D341Med (cell line): ENCODE results near the gene IL15RA.
"Not testable (repeated sequence)": the region's sequence is repeated elsewhere in the genome, so short reads cannot be mapped to it uniquely, and the experiment has no call there.

Experiments
- DNase-seq: peaks from one replicate; pipeline ENCODE4 v3.0.0; 2012; ENCODE audit warnings: low spot score

The IL15RA gene

DNA sequence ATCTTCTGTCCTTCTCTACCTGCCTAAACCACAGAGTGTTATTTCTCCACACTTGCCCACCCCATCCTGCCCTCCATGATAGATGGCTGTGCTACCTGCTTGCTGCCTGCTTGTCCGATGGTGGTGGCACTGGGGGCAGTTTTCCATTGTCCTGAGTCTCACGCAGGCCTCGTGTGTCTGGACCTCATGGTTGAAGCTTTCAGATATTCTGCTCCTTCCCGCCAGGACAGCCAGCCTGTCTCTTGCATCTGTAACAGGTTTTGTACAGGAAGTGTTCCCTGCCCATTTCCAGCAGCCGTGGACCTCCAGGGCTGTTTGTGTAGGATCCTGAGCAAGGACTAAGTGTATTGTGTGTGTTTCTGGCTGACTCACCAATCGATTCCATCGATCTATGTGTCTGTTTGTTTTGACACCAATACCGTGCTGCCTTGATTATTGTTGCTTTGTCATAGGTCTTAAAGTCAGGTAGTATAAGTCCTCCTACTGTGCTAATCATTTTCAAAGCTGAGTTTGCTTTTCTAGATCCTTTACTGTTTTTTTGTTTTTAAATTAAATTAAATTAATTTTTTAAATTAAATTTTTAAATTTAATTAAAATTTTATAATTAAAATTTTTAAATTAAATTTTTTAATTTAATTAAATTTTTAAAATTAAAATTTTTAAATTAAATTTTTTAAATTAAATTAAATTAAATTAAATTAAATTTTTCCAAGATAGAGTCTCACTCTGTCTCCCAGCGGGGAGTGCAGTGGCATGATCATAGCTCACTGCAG, 8.5 kb downstream of the IL15RA start:
- no peak for DNase-seq

DNA sequence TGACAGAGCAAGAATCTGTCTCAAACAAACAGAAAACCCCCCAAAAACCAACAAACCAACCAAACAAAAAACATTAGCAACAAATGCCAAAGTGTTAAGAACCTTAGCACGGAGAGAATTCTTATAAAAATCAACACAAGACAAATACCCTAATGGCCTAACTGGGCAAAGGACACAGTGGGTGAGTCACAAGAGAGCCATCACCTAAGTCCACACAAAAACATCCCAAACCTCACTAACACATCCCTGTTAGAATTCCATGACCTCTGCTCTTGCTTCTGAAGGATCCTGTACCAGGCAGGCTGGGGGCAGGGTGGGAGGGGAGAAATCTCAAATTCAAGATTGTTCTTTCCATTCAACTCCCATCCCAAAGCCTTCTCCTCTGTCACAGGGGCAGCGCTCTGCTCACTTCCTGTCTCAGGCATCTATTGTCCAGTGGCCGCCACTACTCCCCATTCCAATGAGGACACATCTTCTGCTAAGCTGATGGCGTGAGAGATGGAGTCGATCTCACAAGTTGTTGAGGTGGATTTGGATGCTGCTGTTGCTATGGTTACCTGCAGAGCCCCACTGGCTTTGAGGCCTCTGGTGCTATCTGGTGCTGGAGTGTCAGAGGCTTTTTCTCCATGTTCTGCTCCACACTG, 9.2 kb downstream of the IL15RA start:
- DNase-seq, result no peak

DNA sequence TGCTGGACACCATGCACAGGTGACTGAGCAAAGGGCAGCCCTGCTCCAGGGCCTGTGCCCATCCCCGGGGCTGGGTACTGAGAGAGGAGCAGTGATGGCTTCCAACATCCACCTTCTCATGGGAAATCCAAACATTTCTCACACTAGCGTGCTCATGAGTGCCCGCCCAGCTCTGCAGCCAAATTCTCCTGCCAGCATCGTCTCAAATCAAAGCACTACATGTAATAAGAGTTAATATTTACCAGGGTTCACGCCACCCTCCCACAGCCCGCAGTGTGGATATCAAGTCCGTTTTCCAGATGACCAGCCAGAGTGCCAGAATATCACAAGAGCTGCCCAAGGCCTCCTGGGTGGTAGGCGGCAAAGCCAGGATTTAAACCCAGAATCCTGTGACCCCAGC, 12.1 kb downstream of the IL15RA start:
- DNase-seq, result no peak

DNA sequence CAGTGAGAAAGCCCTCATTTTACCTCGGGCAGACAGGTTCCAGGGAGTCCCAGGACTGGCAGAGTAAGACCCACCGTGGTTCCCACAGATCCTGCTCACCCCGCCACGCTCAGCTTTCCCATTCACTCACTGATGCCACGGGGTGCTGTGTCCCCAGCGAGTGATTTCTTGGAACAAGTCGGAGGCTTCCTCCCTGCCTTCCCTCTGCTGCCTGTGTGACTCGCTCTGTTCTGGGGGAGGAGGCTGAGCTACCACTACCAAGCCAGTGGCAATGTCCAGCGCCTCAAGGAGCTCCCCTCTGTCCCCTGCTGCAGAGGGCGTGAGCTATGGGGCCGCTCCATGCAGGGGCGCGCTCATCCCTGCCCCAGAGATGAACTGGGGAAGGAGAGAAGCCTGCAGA, 12.6 kb downstream of the IL15RA start:
- DNase-seq, result no peak

DNA sequence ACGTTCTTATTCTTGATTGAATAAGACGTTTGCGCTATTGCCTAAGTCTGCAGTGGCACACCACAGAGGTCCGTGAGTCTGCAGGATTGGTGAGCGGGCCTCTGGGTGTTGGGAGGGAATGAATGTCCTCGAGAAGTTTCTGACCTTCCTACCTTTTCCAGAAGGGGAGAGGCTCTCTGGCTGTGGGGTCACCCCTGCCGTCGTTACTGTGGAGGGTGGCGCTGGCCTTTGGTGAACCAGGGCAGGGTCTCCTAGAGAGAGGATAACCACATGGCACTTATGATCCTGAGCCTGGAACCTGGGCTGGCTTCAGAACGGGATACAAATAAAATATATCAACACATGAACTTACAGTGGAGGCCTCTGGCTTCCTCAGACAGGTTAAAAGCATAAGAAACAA, 13.8 kb downstream of the IL15RA start:
- no peak for DNase-seq

DNA sequence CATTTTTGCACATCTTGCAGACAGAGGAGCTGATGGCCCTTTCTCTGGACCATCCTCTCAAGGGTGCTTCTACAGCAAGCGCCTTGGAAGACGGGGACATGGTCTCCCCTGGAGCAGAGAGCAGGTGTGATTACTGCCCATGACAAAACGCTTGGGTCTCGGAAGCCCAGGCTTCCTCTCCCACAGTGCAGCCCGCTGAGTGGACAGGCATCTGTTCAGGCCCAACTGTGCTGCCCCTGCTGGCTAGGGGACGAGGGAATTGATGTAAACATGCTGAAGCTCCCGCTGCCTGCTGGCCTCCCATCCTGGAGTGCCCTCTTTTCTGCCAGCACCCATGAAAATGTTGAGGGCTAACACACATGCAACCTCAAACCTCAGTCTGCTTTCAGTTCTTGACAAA, 14.3 kb downstream of the IL15RA start:
- no peak for DNase-seq

DNA sequence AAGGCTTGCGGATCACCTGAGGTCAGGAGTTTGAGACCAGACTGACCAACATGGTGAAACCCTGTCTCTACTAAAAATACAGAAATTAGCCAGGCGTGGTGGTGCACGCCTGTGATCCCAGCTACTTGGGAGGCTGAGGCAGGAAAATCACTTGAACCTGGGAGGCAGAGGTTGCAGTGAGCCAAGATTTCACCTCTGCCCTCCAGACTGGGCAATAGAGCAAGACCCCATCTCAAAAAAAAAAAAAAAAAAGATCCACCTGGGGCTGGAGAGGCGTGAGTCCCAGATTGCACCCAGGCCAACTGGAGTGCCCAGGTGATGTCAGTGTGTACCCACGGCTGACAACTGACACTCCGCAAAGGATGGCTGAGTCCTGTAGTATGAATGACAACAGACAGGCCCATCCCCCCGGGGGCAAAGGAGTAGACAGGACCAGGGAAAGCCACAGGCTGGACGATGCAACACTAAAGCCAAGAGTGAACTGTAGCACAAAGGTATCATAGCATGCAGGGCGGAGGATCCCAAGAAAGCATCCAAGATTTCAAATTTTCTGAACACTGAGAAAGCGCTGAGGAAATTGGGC, 14.9 kb downstream of the IL15RA start:
- DNase-seq, result not testable (repeated sequence)

DNA sequence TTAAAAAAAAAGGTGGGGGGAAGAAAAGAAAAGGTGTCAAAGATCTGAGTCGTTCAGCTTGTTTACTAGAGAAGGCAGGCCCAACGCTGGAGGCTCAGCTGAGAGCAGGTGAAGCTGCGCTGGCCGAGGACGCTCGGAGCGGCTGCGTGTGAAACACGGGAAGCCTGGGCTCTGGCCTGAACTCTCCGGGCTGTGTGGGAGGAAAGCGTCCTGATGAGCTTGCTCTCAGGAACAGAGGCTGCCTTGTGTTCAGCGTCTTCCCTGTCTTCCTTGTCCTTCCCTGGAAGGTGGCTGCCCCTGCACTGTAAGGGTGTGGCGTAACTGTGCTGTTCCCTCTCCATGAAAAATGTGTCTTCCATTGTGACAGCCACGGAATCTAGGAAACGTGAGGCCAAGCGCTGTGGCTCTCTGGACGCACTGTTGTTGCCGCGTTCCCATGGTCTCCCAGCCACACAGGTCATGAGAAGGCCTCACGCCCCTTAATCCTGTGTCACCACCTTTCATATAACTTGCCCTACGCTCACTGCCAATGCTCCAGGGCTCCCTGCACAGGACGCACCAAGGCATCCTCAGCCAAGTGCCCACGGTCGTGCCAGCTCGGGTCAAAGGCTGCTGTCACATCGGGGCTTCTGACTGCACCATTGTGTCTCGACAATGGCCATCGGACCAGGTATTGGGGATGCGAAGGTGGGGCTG, 15.8 kb downstream of the IL15RA start:
- DNase-seq, result no peak

DNA sequence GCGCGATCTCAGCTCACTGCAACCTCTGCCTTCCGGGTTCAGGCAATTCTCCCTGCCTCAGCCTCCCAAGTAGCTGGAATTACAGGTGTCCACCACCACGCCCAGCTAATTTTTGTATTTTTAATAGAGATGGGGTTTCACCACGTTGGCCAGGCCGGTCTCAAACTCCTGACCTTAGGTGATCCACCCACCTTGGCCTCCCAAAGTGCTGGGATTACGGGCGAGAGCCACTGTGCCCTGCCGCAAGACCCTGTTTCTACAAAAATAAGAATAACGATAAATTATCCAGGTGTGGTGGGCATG, 16.4 kb downstream of the IL15RA start:
- not testable (repeated sequence) for DNase-seq

DNA sequence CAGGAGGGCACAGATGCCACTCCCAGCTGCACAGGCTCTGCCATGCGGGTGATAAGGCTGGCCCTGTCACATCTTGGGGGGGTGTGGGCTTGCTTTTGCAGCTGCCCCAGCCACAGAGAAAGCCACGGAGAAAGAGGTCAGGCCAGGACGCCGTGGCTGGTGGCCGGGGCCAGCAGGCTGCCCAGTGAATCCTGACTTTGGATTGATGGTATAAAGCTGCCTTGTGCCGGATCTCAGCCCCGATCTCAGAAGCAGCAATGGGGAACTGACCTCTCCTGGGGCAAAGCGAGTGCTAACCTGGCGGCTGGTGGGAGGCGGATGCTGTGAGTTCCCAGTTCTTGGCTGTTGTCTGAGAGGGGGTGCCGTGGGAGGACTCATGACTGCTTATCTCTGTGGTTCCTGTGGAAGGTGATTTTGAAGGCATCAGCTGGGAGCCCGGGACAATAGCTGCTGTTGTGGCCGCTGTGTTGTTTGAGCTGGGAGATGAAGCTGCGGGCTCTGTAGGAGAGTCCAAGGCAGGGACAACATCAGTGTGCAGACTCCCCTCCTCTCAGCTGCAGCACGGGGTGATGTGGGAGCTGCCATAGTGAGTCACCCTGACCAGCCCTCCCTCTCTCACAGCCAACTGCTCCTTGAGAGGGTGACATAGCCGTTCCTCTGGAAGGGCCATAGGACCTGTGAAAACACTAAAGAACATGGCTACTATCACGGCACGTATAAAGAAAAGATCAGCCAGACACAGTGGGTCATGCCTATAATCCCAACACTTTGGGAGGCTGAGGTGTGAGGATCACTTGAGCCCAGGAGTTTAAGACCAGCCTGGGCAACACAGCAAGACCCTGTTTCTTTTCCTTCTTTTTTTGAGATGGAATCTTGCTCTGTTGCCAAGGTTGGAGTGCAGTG, 17.0 kb downstream of the IL15RA start:
- DNase-seq, result no peak

DNA sequence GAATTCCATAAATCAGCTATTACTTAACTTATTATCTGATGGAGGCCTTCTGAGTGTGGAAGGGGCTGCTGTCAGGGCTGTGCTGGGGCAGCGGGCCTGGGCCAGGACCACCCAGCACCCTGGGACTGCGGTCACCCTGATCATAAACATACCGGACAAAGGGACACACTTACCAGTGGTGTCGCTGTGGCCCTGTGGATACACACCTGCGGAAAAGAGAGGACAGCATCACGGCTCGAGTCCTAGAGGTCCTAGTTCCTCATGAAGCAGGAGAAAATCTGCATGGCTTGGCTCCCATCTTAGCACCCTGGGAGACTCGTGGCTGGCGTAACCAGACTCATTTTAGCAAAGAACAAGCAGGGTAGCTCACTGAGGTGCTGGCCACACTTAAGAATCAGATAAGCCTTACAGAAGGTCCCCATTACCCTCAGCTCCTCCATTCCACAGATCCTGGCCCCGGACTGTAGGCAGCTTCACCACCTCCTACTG, 17.7 kb downstream of the IL15RA start:
- no peak for DNase-seq

DNA sequence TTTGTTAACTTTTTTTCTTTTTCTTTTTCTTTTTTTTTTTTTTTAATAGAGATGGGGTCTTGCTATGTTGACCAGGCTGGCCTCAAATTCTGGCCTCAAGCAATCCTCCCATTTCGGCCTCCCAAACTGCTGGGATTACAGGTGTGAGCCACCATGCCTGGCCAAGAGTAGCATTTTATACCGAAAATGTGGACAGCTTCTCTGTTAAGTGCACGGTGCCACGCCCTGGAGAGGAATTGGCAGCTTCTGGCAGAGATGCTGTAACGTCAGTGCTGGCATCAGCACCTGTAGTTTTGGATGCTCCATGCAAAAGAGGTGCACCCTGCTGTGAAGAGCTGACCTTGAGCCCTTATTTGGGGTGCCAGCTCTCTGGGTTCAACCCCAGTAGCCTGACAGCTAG, 18.2 kb downstream of the IL15RA start:
- DNase-seq, result no peak

DNA sequence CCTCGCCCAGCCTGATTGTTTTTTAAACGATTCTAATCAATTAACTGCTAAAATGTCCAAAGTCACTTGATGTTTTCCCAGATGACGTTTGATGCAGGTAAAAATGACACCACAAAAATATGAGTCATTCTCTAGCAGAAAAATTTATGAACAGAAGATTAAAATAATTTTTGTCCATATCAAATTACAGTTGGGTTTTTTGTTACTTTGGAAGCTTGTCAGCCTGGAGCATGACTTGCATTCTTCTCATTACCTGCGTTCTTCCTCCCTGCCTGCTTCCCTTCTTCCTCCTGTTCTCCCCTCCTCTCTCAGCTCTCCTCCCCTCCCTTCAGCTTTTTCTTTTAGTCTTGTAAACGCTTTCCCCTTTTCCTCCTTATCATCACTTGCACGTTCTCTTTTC, 18.7 kb downstream of the IL15RA start:
- no peak for DNase-seq

DNA sequence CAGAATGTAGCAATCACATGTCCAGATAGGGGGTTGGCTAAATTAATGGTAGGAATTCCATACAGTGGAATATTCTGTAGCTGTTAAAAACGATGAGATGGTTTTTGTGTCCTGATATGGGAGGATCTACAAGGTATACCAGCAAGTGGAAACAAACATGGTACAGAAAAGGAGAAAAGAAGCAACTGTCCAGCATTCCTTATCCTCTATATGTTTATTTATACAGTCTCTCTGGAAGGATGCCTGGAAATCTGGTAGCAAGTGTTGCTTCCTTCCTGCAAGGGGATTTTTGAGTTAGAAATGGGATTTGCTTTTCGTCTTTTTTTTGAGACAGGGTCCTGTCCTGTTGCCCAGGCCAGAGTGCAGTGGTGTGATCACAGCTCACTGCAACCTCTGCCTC, 19.3 kb downstream of the IL15RA start:
- no peak for DNase-seq

DNA sequence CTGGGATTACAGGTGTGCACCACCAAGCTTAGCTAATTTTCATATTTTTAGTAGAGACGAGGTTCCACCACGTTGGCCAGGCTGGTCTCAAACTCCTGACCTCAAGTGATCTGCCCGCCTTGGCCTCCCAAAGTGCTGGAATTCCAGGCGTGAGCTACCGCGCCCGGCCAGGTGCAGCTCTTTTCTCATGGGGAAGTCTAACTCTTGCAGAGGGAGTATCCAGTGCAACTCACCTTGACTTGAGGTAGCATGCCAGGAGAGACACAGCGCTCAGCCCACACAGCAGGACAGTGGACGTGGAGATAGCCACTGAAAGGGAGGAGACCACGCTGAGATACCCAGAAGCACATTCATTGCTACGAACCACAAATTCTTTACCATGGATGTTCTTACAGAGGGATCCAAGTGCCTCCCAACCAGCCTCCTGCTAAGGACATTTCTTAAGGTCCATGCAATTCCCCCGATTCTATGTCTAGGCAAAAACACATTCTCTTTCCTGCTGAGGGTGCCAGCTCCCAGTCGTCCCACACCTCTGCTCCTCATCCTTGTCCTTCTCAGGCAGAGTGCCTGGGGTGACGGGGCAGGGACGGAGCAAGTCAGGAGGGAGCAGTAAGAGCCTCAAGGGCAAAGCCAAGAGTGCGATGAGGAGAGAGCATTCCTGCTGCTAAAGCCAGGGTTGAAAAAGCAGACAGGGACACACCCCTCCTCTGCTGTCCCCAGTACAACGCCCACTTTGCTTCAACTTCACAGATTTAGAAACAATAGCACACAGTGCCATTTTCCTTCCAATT, 21.0 kb downstream of the IL15RA start:
- DNase-seq, result no peak

DNA sequence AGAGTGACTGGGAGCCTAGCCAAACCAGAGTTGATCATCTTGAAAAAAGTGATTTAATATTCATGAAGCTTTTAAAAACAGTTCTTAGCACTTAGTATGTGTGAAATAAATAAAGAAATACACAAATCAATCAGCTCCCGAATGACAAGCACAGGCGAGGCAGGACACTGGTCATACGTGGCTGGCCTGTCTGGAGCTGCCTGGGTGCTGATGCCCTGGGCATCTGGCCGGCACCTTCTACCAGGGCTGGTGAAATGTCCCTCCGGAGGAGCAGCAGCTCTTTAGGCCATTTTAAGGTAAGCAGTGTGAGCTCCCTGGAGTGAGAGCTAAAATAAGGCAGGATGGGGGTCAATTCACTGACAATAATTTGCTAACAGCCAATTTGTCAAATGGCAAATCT, 23.7 kb downstream of the IL15RA start:
- DNase-seq, result no peak

DNA sequence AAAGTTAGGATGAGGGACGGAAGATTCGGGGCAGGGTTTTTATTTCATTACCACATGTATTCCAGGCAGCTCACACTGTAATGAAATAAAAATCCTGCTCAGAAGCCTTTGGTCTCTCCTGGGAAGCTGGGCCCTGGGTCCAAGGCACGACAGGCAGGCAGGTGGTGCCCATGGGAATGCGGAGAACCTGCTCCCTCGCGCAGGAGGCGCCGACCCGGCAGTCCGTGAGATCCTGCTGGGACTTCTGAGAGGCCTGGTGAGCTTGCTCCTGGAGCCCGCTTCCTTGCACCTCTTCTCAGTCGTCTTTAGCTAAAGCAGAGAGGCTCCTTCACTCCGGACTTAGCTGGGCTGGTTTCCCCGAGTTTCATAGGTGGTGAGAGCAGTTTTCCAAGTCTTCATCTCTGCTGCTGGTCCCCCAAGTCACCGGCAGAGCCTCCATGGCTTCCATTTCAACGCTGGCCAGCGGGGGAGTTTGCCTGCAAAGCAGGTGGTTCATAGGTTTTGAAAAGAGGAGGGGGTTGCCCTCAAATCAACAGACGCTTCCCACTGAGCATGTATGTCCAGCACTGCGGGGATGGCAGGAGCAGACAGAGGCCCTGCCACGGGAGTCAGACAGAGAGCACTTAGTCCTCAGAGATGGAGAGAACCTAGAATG, 24.5 kb downstream of the IL15RA start:
- DNase-seq, result no peak

DNA sequence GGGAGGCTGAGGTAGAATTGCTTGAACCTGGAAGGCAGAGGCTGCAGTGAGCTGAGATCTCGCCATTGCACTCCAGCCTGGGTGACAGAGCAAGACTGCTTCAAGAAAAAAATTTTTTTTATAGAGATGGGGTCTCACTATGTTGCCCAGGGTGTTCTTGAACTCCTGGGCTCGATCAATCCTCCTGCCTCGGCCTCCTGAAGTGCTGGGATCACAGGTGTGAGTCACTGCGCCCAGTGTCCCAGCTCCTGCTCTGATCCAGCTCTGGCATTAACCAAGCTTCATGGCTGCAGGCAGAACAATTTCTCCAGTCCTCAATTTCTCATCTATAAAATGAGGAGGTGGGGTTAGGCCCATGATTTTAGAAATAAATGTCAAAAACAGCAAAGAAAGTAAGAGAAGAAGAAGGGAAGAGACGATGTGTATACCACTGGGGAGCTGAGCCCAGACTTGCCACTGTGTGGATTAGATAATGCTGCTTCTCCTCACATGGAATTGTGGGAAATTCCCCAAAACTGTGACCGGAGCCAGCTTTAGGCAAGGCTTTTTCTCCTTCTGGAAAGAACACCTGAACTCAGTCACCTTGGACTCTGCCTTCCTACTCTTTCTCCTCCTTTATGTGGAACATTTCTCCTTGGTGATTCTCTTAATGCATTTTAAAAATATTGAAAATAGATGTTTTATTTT, 25.5 kb downstream of the IL15RA start:
- DNase-seq, result no peak

DNA sequence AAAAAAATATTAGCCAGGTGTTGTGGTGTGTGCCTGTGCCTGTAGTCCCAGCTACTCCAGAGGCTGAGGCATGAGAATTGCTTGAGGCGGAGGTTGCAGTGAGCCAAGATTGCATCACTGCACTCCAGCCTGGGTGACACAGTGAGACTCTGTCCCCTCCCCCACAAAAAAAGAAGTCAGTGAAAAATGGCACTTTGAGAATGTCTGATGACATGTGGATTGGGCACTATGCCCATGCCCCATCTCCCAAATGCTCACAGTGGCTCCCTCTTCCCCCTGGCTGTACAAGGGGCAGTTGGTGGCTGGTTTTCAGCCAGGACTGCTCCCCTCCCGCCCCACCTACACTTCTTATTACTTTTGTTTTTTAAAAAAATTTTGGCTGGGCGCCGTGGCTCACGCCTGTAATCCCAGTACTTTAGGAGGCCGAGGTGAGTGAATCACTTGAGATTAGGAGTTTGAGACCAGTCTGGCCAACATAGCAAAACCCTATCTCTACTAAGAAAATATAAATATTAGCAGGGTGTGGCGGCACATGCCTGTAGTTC, 26.1 kb downstream of the IL15RA start:
- DNase-seq, result no peak
